Stimulated activated CD4-positive, alpha-beta T cell treated with anti-CD3 and anti-CD28 coated beads, Interleukin-1b, Interleukin-23, amount 100 ng/mL, for 48 hours (primary cell): ENCODE measurements around the gene NRSN1.
"Not testable (repeated sequence)": the region's sequence is repeated elsewhere in the genome, so short reads cannot be mapped to it uniquely, and the experiment has no call there.

ENCODE experiments used
- DNase-seq: peaks from one replicate; pipeline ENCODE4 v3.0.0-alpha.2; 2020

NRSN1 gene, protein sequence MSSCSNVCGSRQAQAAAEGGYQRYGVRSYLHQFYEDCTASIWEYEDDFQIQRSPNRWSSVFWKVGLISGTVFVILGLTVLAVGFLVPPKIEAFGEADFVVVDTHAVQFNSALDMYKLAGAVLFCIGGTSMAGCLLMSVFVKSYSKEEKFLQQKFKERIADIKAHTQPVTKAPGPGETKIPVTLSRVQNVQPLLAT

GRCh38 chr6:24125980-24126379 lies at the start of gene NRSN1:
Gene NRSN1, plus strand, starts transcription at chr6:24126215. Its CDS starts 8,113 bp downstream, at chr6:24134328.
- no peak for DNase-seq

GRCh38 chr6:24078200-24078599 lies 47.8 kb upstream of the NRSN1 start:
- no peak for DNase-seq

- DNase-seq: no peak
Observed at GRCh38 chr6:24079076-24079475, 46.9 kb upstream of the NRSN1 start.

DNA sequence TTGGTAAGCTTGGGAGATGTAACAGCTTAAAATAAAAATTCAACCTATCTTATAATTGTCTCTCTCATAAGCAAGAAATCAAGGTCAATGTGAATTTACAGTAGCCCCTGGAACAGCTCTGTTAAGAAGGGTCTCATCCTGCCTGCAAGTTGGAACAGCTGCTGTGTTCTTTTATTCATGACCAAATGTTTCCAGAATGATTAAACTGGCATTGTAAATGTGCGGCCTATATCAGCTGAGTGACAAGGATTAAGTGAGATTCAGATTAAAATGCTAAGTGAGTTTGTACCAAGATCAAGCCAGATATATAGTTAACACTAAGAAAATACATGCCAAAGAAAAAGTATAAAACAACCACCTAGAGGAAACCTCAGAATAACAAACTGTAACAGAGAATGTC lies 45.3 kb upstream of the NRSN1 start:
- no peak for DNase-seq

- DNase-seq: no peak
Observed at GRCh38 chr6:24089736-24090135, 36.3 kb upstream of the NRSN1 start.

- no peak for DNase-seq
Observed at GRCh38 chr6:24092407-24092806, 33.6 kb upstream of the NRSN1 start.

GRCh38 chr6:24093381-24093780 lies 32.6 kb upstream of the NRSN1 start:
- no peak for DNase-seq

DNA sequence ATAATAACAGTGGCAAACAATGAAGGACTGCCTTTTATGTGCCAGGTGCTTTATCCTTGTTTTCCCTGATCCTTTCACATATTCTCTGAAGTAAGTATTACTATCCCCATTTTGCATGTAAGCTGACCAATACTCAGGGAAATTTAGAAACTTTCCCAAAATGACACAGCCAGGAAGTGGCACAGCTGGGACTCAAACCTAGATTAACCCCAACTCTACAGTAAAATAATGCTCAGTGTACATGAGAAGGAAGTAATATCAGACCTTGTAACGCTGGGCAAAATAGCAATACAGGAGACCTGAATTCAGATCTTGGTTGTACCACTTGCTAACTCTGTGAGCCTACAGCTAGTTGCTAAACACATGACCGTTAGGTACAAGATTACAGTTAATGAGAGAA lies 26.8 kb upstream of the NRSN1 start:
- DNase-seq: no peak

GRCh38 chr6:24100024-24100769 lies 25.8 kb upstream of the NRSN1 start:
- no peak for DNase-seq

DNA sequence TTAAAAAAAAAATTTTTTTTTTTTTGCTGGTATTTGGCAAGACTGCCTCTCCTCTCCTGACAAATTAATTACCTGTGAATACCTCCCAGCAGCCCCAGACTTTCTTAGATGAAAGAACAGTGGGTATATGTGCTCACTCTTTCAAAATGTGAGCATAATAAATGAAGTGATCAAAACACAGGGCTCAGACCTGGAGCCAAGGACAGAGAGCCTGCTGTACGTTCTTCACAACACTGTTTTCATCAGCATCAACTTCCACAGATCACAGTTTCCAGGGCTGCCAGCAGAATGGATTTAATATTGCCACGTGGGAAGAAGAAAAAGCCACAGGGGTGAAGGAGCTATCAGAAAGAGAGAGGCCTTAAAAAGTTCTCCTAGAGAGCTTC lies 25.3 kb upstream of the NRSN1 start:
- no peak for DNase-seq

DNA sequence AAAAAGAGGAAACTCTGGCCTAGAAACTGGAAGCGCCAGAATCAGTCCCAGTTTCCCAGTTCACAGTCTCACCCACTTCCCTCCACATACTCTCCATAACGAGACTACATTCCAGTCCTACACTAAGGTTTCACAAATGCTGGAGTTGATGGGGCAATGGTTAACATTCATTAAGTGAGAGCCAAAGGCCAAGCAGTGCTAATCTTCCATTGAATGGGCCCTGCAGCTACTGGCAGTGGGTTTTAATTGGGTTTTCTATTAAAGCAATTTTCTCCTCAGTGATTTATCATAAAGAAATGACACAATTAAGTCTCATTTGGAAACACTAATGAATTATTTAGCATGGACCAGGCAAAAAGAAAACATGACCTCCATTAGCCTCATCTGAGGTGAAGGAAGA lies 20.8 kb upstream of the NRSN1 start:
- no peak for DNase-seq

GRCh38 chr6:24106291-24106690 lies 19.7 kb upstream of the NRSN1 start:
- DNase-seq: no peak

GRCh38 chr6:24107294-24107693 lies 18.7 kb upstream of the NRSN1 start:
- DNase-seq: no peak

GRCh38 chr6:24108056-24108455 lies 18.0 kb upstream of the NRSN1 start:
- no peak for DNase-seq

- no peak for DNase-seq
Observed at GRCh38 chr6:24110417-24110816, 15.6 kb upstream of the NRSN1 start.

GRCh38 chr6:24113891-24114290 lies 12.1 kb upstream of the NRSN1 start:
- DNase-seq: no peak

- DNase-seq: no peak
Observed at GRCh38 chr6:24117021-24117420, 9.0 kb upstream of the NRSN1 start.

DNA sequence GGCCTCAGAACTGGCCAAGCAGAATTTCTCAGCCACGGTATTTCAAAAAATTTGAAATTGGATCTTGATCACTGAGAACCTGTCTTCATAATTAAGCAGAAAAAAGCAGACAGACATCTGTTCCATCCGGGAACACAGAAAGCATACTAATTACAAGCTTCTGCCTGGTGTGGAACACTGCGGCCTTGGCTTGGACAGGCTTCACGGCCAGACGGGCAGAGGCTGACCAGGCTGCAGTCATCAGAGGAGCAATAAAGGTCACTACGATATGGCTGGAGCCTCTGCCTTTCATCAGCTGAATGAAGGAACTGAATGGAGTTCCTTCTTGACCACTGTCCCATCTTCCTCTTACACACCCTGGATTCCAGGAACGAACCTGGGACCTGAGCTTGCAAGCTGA lies 3.9 kb upstream of the NRSN1 start:
- no peak for DNase-seq

GRCh38 chr6:24126586-24127192 lies 674 bp downstream of the NRSN1 start:
- peak; percentile 4 for DNase-seq

DNA sequence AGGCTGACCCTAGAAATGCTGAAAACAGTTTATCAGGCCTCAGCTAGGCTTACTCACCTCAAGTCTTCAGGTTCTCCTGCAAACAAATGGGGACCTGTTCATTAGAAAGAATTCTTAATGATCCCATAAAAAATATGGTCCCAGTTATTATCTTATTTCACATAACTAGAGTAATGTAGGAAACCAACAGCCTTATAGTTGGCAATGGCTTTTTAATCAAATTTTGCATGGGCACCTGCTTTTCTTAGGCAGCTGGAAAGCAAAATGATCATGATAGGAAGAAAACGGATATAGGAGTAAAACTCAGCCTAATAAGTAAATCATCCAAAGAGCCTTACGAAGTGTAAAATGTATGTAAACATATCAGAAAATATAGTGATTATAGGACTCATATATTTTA lies 1.3 kb downstream of the NRSN1 start:
- DNase-seq: no peak

GRCh38 chr6:24131751-24132150 lies 5.7 kb downstream of the NRSN1 start:
- no peak for DNase-seq

- DNase-seq: no peak
Observed at GRCh38 chr6:24139080-24139479, 13.1 kb downstream of the NRSN1 start.

DNA sequence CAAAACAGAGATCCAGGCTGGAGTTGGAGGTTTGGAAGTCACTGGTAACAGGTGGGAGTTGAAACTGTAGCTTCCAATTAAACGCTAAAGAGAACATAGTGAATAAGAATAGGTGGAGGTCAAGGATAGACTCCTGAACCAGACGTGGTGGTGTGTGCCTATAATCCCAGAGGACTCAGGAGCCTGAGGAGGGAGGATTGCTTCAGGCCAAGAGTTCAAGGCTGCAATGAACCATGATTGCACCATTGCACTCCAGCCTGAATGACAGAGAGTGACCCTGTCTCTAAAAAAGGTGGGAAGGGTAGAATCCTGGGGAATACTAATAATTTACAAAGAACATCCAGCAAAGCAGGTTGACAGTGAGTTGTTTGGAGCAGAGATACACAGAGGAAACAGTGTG lies 13.6 kb downstream of the NRSN1 start:
- DNase-seq: no peak

DNA sequence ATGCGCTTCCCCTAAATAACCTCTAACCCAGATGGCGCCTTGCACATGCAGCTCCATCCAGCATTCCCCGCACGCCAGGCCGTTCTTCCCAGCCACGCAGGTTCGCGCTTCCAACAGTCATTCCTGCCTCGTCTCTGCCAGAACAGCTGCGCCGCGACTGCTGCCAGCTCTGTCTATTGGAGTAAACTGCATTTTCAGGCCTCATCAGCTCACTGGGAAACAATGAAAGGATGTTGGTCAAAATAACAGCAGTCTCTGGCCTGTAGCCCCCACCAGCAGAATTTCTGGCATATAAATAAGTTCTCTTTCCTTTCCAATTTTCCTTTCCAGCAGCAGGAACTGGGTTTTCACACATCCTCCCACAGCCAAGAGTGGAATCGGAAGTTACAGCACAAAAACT lies 14.6 kb downstream of the NRSN1 start:
- DNase-seq: no peak

GRCh38 chr6:24142733-24143132 lies 16.7 kb downstream of the NRSN1 start:
- DNase-seq: not testable (repeated sequence)
